Activated naive CD8-positive, alpha-beta T cell treated with anti-CD3 and anti-CD28 coated beads, Interleukin-2, amount 50 U/mL, for 24 hours (primary cell): ENCODE measurements around the gene SSBP3.
"Not testable (repeated sequence)": the region's sequence is repeated elsewhere in the genome, so short reads cannot be mapped to it uniquely, and the experiment has no call there.

Experiments used
- ATAC-seq: fragments of 150-1000 bp; cut with Tn5 transposase; one replicate; pipeline ENCODE4 v1.10.0; 2021
- DNase-seq: peaks from one replicate; pipeline ENCODE4 v3.0.0; 2021
- H3K27ac Mint-ChIP-seq: one replicate; pipeline ENCODE4 v1.8.0; 2021; ENCODE audit warnings: mild to moderate bottlenecking, mixed read lengths
- H3K27me3 Mint-ChIP-seq: one replicate; pipeline ENCODE4 v1.8.0; 2021; ENCODE audit warnings: mixed read lengths
- H3K36me3 Mint-ChIP-seq: one replicate; pipeline ENCODE4 v1.8.0; 2021; ENCODE audit warnings: low read depth, mixed read lengths
- H3K4me1 Mint-ChIP-seq: one replicate; pipeline ENCODE4 v1.8.0; 2021; ENCODE audit warnings: mixed read lengths
- H3K4me3 Mint-ChIP-seq: one replicate; pipeline ENCODE4 v1.8.0; 2021; ENCODE audit warnings: mild to moderate bottlenecking, moderate library complexity, mixed read lengths
- H3K9me3 Mint-ChIP-seq: one replicate; pipeline ENCODE4 v1.8.0; 2021; ENCODE audit warnings: mixed read lengths

The SSBP3 gene

GRCh38 chr1:54215523-54215922 lies 190.7 kb downstream of the SSBP3 start:
- Mint-ChIP-seq H3K27ac (no peak overlapping the region), H3K4me1 (peaks cover 5% of the 10 kb centered on the region), H3K36me3 (peaks cover 55% of the 10 kb centered on the region), H3K27me3 (no peaks in the 10 kb centered on the region), H3K9me3 (no peaks in the 10 kb centered on the region), H3K4me3 (no peak overlapping the region)
- DNase-seq, result no peak
- no peak for ATAC-seq

GRCh38 chr1:54212872-54213271 lies 193.3 kb downstream of the SSBP3 start:
- Mint-ChIP-seq H3K27me3 (no peaks in the 10 kb centered on the region), H3K9me3 (no peaks in the 10 kb centered on the region), H3K4me1 (peaks cover 6% of the 10 kb centered on the region), H3K27ac (no peak overlapping the region), H3K4me3 (no peak overlapping the region), H3K36me3 (peaks cover 66% of the 10 kb centered on the region)
- ATAC-seq, result no peak
- no peak for DNase-seq

- Mint-ChIP-seq H3K36me3 (peaks cover 69% of the 10 kb centered on the region), H3K27ac (peak overlapping the region; percentile 41), H3K4me1 (peaks cover 13% of the 10 kb centered on the region)
- not testable (repeated sequence) for DNase-seq, H3K9me3 Mint-ChIP-seq, H3K27me3 Mint-ChIP-seq, H3K4me3 Mint-ChIP-seq
- peak; percentile 70 for ATAC-seq
Measured at GRCh38 chr1:54207896-54208295, 198.3 kb downstream of the SSBP3 start.

GRCh38 chr1:54207287-54207686 lies 198.9 kb downstream of the SSBP3 start:
- no peak overlapping the region for H3K4me3 Mint-ChIP-seq
- peak overlapping the region; percentile 41 for H3K27ac Mint-ChIP-seq
- no peaks in the 10 kb centered on the region for H3K27me3 Mint-ChIP-seq
- ATAC-seq (no peak), DNase-seq (no peak)
- peaks cover 69% of the 10 kb centered on the region for H3K36me3 Mint-ChIP-seq
- H3K9me3 Mint-ChIP-seq, result no peaks in the 10 kb centered on the region
- H3K4me1 Mint-ChIP-seq, result peaks cover 18% of the 10 kb centered on the region

GRCh38 chr1:54204199-54204598 lies 202.0 kb downstream of the SSBP3 start:
- no peak for DNase-seq
- ATAC-seq, result no peak
- Mint-ChIP-seq H3K4me1 (peaks cover 38% of the 10 kb centered on the region), H3K9me3 (no peaks in the 10 kb centered on the region), H3K27me3 (no peaks in the 10 kb centered on the region), H3K36me3 (peaks cover 54% of the 10 kb centered on the region), H3K4me3 (no peak overlapping the region), H3K27ac (no peak overlapping the region)

GRCh38 chr1:54200519-54200997 lies 205.6 kb downstream of the SSBP3 start:
- peak overlapping the region; percentile 93 for H3K27ac Mint-ChIP-seq

GRCh38 chr1:54199765-54200518 lies 206.3 kb downstream of the SSBP3 start, which contains the start of the genes CYB5RL and MRPL37:
CYB5RL (minus strand) TSS chr1:54200030; CDS start chr1:54195616, 4,414 bp downstream.
MRPL37 (plus strand) TSS chr1:54200167; CDS start chr1:54200244, 77 bp downstream.
- no peaks in the 10 kb centered on the region for H3K9me3 Mint-ChIP-seq
- ATAC-seq (peak; percentile 97), DNase-seq (peak; percentile 89)
- H3K4me3 Mint-ChIP-seq, result peak within 1 kb of the TSS; percentile 96
- peak within 1 kb of the TSS; percentile 93 for H3K27ac Mint-ChIP-seq
- H3K36me3 Mint-ChIP-seq, result peaks cover 25% of the 10 kb centered on the region
- no peaks in the 10 kb centered on the region for H3K27me3 Mint-ChIP-seq
- H3K4me1 Mint-ChIP-seq, result peaks cover 32% of the 10 kb centered on the region

More at GRCh38 chr1:54200519-54200997, 205.6 kb downstream of the SSBP3 start:
- peaks cover 32% of the 10 kb centered on the region for H3K4me1 Mint-ChIP-seq
- no peaks in the 10 kb centered on the region for H3K9me3 Mint-ChIP-seq
- peak overlapping the region; percentile 96 for H3K4me3 Mint-ChIP-seq
- DNase-seq (peak; percentile 22), ATAC-seq (peak; percentile 5)
- H3K27me3 Mint-ChIP-seq, result no peaks in the 10 kb centered on the region
- peaks cover 31% of the 10 kb centered on the region for H3K36me3 Mint-ChIP-seq

GRCh38 chr1:54199151-54199764 lies 206.9 kb downstream of the SSBP3 start:
- Mint-ChIP-seq H3K9me3 (no peaks in the 10 kb centered on the region), H3K4me1 (peaks cover 32% of the 10 kb centered on the region), H3K27ac (peak overlapping the region; percentile 93), H3K27me3 (no peaks in the 10 kb centered on the region), H3K36me3 (peaks cover 24% of the 10 kb centered on the region), H3K4me3 (peak overlapping the region; percentile 96)
- DNase-seq (no peak), ATAC-seq (no peak)

- Mint-ChIP-seq H3K4me3 (no peak overlapping the region), H3K27me3 (no peaks in the 10 kb centered on the region), H3K4me1 (no peaks in the 10 kb centered on the region), H3K36me3 (peaks cover 7% of the 10 kb centered on the region), H3K27ac (no peak overlapping the region), H3K9me3 (no peaks in the 10 kb centered on the region)
- no peak for ATAC-seq
- no peak for DNase-seq
Measured at GRCh38 chr1:54193453-54193852, 212.7 kb downstream of the SSBP3 start.

- H3K27ac Mint-ChIP-seq, result no peak overlapping the region
- no peaks in the 10 kb centered on the region for H3K9me3 Mint-ChIP-seq
- no peak for DNase-seq
- H3K27me3 Mint-ChIP-seq, result no peaks in the 10 kb centered on the region
- no peak for ATAC-seq
- no peak overlapping the region for H3K4me3 Mint-ChIP-seq
- no peaks in the 10 kb centered on the region for H3K4me1 Mint-ChIP-seq
- peaks cover 10% of the 10 kb centered on the region for H3K36me3 Mint-ChIP-seq
Measured at GRCh38 chr1:54191525-54191924, 214.7 kb downstream of the SSBP3 start.

GRCh38 chr1:54190526-54190925 lies 215.7 kb downstream of the SSBP3 start:
- H3K36me3 Mint-ChIP-seq, result peaks cover 16% of the 10 kb centered on the region
- no peaks in the 10 kb centered on the region for H3K4me1 Mint-ChIP-seq
- H3K27me3 Mint-ChIP-seq, result no peaks in the 10 kb centered on the region
- DNase-seq, result no peak
- no peak for ATAC-seq
- no peak overlapping the region for H3K4me3 Mint-ChIP-seq
- no peak overlapping the region for H3K27ac Mint-ChIP-seq
- no peaks in the 10 kb centered on the region for H3K9me3 Mint-ChIP-seq

GRCh38 chr1:54188291-54188690 lies 217.9 kb downstream of the SSBP3 start:
- ATAC-seq (no peak), DNase-seq (no peak)
- Mint-ChIP-seq H3K9me3 (no peaks in the 10 kb centered on the region), H3K27me3 (no peaks in the 10 kb centered on the region), H3K4me3 (no peak overlapping the region), H3K4me1 (no peaks in the 10 kb centered on the region), H3K27ac (no peak overlapping the region), H3K36me3 (peaks cover 11% of the 10 kb centered on the region)

GRCh38 chr1:54186056-54186455 lies 220.1 kb downstream of the SSBP3 start:
- no peaks in the 10 kb centered on the region for H3K27me3 Mint-ChIP-seq
- H3K4me1 Mint-ChIP-seq, result no peaks in the 10 kb centered on the region
- H3K9me3 Mint-ChIP-seq, result no peaks in the 10 kb centered on the region
- ATAC-seq, result no peak
- DNase-seq, result no peak
- no peak overlapping the region for H3K4me3 Mint-ChIP-seq
- H3K27ac Mint-ChIP-seq, result no peak overlapping the region
- peaks cover 15% of the 10 kb centered on the region for H3K36me3 Mint-ChIP-seq

GRCh38 chr1:54180701-54181360 lies 225.4 kb downstream of the SSBP3 start:
- Mint-ChIP-seq H3K27ac (no peak overlapping the region), H3K9me3 (no peaks in the 10 kb centered on the region), H3K4me1 (no peaks in the 10 kb centered on the region), H3K4me3 (no peak overlapping the region), H3K36me3 (peaks cover 7% of the 10 kb centered on the region), H3K27me3 (no peaks in the 10 kb centered on the region)
- DNase-seq (no peak), ATAC-seq (no peak)
